Stimulated activated naive CD8-positive, alpha-beta T cell treated with anti-CD3 and anti-CD28 coated beads, Interleukin-15, Interleukin-2, amounts not matched to agents 100 U/mL and 50 U/mL, for 24 hours (primary cell): ENCODE results near the gene DLX1.

Source experiments
- ATAC-seq: fragments of 150-1000 bp; cut with Tn5 transposase; one replicate; pipeline ENCODE4 v1.10.0; 2021
- DNase-seq: peaks from one replicate; pipeline ENCODE4 v3.0.0; 2021

The DLX1 gene

DNA sequence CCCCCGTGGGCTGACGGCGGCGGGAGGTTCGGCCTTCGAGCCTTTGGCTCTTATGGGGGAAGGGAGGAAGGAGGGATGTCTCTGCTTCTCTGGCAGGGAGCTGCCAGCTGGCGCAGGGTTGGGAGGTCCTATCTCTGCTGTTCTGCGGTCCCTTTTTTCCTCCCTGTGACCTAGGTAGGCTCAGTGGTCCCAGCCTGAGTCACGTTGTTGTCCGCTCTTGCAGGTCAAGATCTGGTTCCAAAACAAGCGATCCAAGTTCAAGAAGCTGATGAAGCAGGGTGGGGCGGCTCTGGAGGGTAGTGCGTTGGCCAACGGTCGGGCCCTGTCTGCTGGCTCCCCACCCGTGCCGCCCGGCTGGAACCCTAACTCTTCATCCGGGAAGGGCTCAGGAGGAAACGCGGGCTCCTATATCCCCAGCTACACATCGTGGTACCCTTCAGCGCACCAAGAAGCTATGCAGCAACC lies 2.5 kb downstream of the DLX1 start:
- no peak for ATAC-seq

DNA sequence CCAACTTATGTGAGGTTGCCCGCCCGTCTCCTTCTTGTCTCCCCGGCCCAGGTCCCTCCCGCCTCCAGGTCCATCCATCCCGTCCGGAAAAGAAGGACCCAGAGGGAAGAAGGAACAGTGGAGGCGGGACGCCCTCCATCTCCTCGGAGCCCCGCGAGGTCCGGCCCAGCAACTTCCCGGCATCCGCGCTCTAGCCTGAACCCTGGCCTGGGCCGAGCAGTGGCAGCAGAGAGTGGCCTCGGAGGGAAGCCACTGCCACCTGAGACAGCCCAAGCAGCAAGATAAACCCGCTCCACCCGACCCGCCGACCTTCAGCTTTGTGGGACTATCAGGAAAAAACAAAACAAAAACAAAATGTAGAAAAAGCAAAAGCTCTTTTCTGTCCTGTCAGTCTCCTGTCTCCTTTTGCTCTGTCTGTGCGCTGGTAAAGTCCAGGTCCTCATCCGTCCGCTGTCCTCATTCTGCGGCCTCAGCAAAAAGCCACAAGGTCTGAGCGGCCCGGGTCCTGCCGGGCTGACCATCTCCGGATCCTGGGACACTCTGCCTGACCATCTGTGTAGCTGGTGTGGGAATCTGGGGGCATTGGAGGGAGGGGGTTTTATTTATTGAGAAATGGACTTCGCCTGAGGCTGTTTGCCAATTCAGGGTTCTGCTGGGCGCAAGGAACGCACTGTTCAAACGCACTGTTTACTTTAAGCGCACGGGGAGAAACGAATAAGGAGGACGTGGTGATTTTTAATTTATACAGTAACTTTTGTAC lies 3.1 kb downstream of the DLX1 start:
- ATAC-seq = no peak
- DNase-seq = no peak

More for the DNA sequence above, 2.5 kb downstream of the DLX1 start:
- no peak for DNase-seq

DNA sequence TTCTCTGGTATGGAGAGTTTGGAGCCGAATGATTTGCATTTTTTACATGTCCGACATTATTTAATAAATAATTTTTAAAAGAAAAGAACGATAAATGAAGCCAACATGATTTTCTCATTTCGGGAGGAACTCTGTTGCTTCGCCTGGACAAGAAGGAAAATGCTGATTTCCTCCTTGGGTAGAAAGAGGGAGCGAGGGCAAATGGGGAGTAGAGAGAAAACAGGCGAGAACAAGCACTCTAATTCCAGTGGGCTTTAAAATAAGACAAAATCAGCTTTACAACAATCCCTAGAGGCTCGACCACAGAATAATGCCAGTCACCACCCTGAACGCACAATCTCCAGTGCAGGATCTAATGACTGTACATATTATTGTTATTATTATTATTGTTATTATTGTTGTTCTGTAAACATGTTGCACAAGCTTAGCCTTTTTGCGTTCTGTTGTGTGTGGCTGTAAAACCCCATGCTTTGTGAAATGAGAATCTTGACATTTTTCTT lies 3.7 kb downstream of the DLX1 start:
- no peak for ATAC-seq
- DNase-seq = no peak

DNA sequence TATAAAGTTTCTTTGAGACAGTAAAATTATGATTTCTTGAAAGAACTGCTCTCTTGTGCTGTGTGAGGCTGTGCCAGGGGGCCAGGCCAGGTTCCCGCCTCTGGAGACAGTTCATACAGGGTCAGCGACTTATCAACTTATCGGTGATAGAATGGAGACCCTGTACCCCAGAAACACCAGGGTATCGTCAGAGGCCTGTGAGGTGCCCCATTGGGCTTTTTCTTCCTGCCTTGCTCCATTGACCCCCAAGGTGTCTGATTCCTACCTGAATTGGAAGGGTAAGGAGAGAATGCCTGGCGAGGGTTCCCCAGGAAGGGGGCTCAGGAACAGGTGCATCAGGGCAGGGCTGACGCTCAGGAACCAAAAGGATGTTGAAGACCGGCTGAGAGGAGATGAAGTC lies 4.3 kb downstream of the DLX1 start:
- DNase-seq (no peak), ATAC-seq (no peak)

DNA sequence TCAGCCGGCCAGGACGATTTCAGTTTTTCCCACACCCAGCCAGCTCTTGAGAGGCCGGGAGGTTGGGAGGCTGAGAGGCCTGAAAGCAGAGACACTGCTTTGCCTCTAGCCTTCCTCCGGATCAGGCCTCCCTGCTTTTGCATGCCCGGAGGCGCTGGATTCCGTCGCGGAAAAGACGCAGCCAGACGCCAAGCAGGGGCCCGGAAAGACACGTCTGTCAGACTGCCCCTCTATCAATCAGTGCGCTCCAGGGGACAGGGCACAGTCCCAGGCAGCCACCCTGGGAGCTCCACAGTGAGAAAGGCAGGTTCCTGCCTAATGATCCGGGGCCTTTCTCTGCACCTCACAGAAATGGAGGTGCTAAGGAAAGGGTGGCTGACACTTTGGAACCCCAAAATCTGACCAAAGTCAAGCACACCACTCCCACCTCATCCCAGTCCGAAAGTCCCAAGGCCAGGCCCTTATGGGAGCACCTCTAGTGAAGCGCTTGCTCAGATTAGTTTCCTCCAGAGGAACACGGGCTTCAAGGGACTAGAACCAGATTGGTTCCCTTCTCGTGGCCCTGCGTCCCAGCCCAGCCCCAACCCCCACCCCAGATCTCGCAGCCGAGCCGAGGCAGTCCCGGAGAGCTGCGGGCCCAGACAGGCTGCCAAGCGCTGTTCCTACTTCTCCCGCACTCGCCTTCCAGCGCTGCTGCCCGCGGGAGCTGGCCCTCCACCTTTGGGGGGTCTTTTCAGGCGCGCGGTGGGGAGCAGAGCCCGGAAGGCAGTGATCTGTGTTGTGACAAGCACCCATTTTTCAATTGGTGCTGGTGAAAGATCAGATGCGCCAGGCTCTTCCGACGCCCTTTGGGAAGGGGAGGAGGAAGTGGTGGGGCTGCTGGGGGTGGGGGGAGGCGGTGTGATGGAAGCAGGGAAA lies 5.0 kb downstream of the DLX1 start:
- no peak for DNase-seq
- no peak for ATAC-seq

DNA sequence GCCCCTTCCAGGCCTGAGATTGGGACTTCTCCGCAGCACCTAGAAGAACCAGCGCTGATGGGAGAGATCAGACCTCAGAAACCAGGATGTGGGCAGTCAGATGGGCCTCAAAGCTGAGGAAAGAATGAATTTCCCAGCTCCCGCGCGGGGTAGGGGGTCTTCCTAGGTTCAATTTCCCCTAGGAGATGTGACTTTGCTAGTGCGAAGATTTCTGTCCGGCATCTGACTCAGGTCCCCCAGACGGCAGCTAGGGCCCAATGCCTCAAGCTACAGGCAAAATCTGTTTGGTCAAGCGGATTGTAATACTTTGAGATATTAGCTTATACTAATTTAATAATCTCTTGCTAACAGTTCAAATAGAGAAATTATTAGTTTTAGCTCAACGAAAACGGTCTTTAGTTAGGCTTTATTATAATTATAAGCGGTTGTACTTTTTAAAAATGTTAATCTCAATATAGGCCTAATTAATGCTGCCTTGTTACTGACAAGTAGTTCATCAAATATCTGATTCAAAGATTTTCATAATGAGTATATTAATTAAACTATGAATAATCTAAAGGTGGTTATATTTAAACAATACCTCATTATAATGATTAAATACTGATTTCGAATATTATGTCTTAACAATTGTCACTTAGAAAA lies 5.8 kb downstream of the DLX1 start:
- ATAC-seq (no peak), DNase-seq (no peak)

DNA sequence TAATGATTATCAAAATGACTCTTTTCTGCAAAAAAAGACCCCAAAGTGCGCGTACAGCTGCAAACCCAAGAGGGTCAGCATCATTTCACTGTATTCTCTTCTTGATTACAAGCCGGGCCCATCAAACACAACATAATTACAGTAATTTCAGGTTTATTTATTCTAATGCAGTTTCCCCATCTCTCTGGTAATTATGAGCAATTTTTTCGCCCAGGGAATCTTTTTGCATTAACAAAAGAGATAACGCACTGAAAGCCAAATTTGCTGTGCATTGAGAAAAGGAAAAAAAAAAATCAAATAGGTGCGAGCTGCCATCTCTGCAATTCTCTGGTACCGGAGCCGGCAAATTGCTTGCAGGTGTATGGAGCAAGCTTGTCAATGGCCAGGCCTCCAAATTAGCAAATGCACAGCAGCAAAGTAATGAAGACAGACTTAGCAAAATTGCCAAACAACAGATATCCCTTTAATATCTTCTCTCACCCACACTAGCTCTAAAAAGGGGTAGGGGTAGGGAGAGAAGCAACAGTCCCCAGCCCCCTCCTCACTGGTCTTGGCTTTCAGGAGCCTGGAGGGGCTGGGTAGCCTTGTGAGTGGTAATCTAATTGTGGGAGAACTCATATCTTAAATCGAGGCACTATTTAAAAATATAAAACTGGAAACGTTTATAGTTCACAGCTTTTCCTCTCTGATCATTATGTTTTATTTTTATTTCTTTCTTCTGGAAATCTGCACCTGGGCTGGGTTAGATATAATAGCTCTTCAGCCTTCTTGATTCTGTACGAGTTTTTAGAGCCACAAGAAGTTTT lies 6.7 kb downstream of the DLX1 start:
- DNase-seq (no peak), ATAC-seq (no peak)

DNA sequence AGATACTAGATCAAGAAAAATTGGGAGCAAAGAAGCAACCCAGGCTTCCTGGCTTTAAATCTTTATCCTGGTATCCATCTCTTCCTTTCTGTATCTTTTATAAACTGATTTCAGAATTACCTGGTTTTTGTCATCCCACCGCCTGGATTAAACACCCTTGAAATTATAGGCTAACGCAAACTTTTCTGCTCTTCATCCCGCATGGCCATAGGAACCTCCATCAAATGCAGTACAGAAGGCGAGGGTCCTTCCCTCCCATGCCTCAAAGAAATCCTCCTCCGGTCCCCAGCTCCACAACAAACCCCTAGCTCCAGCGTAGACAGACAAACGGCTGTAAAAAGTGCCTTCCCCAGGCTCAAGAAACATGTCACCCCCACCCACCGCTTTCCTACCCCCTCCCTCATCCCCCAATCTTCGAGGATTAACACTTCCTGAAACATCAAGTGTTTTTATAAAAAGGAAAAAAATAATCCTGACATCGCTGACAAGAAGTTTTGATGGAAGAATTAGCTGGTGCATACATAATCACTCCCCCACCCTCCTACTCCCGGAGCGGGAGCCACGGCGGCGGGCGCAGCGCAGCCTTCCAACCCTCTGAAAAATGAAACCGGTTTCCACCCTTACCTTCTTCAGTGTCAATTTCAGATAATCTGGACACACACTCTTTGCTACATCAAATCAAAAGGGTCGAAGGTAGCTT lies 7.6 kb downstream of the DLX1 start:
- DNase-seq = no peak
- ATAC-seq = no peak

DNA sequence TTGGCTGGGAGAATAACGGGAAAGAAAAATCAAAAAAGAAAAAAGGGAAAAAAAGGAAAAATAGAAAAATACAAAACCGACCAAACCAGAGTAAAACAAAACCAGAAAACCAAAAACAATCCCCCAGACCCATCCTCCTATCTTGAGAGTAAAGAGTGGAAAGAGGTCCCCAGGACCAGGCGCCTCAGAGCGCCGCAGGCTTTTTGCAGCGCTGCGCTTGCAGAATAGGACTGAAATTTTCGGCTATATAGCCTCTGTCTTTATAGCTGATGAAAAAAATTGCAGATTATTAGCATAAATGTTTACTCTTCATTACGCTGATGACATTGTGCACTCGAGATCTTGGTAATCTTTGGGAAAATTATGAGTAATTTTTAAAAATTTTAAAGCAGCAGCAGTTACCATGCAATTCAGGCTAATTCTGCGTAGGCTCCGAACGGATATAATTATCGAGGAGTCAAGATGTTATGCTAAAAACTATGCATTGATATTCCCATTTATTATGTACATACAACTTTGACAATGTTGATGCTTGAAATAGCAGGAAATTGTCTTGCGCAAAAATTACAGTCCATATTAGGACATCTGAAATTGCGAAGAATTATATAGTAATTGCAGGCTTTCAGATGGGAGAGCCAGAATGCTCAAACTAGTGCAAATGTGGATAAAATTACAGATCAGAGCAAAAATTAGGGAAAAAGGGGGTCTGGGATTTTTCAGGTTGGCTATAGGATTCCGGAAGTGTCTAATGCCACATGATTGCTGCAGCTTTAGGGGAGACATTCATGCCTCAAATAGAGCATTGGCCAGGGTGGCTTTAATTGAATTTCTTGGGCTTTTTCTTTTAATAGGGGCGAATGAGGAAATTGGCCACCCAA lies 8.3 kb downstream of the DLX1 start:
- DNase-seq (no peak), ATAC-seq (no peak)

DNA sequence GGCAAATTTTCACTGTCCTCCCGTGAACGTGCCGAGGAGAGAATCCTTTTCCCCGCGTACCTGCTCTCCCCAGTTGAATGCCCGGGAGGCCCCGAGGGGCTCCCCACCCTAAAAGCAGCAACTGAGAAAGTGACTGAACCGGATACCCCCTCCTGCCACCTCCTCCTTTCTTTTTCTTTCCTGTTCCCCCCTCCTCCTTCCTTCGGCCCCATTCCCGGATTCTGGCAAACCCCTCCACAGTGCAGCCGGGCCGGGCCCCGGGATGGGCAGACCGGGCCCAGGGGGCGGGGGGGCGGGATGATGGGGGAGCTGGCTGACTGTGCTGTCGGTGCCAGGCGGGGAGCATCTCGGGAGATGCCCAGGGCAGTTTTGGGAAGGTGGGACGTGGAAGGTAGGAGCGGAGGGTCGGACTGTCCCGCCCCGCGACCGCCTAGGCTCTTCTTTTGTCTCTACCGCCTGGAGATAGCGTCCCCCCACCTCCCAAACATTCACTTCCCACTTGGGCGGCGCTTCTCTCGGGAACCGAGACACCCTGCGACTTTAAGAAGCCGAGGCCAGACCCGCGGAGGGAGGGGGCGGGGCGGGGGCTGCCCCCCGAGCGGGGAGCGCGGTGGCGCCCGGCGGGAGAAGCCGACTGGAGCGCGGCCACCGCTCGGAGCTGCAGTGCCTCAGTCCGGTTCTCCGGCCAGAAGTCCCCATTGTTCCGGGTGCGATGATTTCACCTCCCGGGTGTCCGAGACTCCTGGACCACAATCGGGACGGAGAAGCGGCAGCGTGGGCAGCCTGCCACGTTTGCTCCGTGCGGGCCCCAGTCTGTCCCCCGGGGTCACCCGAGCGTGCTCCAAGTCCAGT lies 9.2 kb downstream of the DLX1 start:
- ATAC-seq (no peak), DNase-seq (no peak)

DNA sequence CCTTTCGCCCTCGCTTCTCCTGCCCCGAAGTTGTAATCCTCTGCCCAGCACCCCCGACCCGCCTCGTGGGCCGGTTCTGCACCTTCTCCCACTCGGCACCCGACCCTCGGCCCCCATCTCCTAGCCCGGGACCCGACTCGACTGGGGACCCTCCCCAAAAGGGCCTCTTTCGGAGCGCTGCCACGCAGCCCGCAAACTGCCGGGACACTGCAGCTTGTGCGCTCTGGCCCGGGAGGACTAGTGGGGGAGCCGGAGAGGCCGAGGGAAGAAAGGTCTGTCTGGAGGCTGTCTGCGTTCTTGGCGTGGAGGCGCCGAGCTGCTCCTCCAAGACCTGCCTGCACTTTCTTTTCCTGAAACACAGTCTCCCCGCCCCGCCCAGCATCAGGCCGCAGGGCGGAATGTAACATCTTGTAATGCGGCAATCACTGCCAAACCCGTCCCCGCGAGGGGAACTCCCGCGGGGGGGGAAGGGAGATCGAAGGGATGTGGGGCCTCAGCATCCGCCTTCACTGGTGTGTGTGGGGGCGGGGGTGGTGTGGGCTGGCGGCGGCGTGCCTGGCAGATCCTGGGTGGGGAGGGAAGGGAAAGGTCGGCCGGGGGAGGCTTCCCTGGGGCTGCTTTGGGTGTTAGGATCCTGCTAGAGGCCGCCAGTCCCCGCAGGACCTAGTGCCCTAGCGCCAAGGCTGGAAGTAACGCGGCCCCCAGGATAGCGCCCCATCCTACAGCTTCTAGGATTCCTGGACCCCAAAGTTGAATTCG lies 10.0 kb downstream of the DLX1 start:
- ATAC-seq = peak; percentile 31
- peak; percentile 64 for DNase-seq

DNA sequence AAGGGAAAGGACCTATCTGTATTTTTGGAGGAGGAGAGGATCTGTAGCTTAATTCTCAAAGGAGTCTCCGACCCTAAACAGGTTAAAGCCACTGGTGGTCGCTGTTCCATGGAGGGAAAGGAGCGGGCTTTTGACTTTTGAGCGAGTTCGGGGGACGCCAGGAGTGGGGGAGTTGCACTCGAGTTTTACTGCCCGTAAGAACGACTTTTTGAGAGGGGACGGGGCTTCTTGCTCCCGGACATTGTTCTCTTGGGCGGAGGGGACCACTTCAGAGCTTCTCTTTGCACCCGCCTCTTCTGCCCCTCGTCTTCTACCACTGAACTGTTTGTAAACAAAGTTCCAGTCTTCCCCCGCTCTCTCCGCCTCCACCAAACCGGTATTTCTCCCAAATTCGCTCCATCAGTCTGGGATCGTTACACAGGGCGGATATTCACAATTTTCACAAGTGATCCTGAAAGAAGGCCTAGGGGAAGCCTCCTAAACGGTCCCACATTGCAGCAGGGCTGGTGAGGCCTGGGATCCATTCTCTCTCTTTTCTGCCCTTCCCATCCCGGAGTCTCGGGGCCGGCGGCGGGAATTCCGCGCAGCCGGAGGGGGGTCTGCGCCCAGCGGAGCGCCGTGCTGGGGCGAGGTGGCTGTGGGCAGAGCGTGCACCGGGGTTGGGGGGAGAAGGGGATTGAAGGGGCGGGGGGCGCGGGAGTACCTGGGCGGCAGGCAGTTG lies 10.8 kb downstream of the DLX1 start:
- DNase-seq = no peak

DNA sequence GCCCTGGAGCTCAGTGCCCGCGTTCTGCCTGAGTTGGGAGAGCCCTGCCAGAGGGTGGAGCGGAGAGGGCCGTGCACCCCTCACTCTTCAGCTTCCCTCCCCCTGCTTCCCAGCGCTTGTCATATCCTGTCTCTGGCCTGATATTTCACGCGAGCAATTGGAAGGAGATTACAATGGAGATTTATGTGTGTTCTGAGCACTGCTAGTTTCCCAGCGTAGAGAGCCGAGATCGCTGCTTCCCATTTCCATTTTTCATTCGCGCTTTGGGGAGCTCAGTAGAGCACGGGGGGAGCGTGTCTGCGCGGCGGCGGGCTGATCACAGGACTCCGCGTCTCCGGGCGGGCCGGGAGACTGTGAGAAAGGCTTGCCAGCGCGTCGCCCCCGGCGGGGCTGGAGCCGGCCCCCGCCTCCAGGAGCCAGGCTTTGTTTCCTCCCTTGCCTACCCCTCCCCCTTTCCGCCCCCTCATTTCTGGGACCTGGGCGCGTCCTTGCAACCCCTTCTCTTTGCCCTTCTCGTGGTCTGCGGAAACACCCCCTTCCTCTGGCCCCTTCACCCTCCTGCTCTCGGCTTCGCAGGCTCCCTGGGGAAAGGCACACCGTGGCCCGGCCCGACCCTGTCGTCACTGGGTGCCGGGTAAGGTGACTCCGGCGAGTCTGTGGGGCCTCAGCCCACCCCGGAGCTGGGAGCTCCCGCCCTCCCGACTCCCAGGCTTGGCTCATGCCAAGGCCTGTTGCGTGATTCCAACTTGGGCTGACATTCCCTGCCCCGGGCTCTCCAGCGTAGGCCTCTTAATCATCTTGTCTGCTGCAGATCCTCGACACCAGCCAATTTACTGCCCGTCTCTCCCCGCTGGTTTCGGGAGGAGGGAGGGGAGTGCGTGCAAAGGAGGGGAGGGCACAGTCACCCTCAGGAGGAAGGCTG lies 11.6 kb downstream of the DLX1 start:
- DNase-seq (no peak), ATAC-seq (no peak)

More for the DNA sequence above, 10.8 kb downstream of the DLX1 start:
- ATAC-seq = no peak

DNA sequence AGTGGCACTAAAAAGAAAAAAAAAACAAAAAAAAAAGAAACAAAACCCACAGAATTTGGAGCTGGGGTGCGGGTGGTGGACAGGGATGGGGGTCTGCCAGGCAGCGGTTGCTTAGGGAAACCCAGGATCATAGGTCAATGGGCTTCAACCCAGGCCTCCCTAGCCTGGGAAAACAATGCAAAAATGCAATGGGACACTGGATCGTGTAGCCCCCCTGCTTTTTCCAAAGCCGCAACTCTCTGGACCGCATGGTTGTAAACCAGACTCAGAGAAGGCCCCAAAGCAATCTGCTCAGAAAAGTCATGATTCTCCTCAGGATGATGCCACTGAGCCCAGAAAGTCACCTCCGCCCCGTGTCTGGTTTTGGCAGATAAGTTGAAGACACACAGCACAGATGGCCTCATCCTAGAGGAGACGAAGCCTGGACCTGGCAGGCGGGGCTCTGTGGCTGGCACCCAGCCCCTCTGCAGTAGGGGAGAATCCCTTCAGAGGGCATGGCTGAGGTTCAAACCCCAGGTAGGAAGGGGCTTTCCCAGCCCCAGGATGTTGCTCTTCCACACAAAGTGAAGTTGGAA lies 12.3 kb downstream of the DLX1 start:
- ATAC-seq (no peak), DNase-seq (no peak)

DNA sequence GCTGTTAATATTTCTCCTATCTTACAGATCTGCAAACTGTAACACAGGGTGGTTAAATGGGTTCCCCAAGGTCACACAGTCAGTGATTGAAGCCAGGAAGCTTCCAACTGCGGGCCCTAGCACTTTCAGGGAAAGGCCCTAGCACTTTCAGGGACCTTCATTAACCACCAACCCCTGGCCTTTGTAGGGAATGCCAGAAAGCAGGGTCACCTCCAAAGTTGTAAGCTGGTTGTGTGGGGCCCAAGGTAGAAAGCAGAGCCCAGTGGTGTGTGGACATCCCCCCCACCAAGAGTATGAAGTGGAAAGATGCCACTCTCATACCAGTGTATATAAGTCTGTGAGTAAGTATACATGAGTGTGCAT lies 13.0 kb downstream of the DLX1 start:
- no peak for DNase-seq
- no peak for ATAC-seq
